Measurements from ENCODE around the gene CLSTN2. TPM values are rescaled to one million over a fixed set of nuclear protein-coding genes. Genes with fewer than 3 reads are reported as not detected.

The CLSTN2 gene
- total RNA-seq, 1 experiment from 2014 or later = 0.07 TPM

GRCh38 chr3:140298569-140299070 is 363.6 kb downstream of the CLSTN2 start:
- Mint-ChIP-seq H3K27ac (ENCODE audit: unreplicated experiment) (no peak overlapping the region), H3K4me1 (ENCODE audit: low read depth, unreplicated experiment) (no peaks in the 10 kb centered on the region), H3K4me3 (ENCODE audit: low read depth, unreplicated experiment) (no peak overlapping the region), H3K36me3 (ENCODE audit: insufficient read depth, unreplicated experiment) (no peaks in the 10 kb centered on the region), H3K9me3 (ENCODE audit: low read depth, unreplicated experiment) (no peaks in the 10 kb centered on the region), H3K27me3 (ENCODE audit: unreplicated experiment) (peaks cover 27% of the 10 kb centered on the region)
- CTCF ChIA-PET = no interaction called here
- TF ChIP-seq, protein P1, sequence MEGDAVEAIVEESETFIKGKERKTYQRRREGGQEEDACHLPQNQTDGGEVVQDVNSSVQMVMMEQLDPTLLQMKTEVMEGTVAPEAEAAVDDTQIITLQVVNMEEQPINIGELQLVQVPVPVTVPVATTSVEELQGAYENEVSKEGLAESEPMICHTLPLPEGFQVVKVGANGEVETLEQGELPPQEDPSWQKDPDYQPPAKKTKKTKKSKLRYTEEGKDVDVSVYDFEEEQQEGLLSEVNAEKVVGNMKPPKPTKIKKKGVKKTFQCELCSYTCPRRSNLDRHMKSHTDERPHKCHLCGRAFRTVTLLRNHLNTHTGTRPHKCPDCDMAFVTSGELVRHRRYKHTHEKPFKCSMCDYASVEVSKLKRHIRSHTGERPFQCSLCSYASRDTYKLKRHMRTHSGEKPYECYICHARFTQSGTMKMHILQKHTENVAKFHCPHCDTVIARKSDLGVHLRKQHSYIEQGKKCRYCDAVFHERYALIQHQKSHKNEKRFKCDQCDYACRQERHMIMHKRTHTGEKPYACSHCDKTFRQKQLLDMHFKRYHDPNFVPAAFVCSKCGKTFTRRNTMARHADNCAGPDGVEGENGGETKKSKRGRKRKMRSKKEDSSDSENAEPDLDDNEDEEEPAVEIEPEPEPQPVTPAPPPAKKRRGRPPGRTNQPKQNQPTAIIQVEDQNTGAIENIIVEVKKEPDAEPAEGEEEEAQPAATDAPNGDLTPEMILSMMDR (IDR thresholded peaks at IDR 0.05; ENCODE audit: unreplicated experiment) = no peak
- intact Hi-C loops (cut with micrococcal nuclease; ENCODE audit: unreplicated experiment) = no loop called here
- DNase-seq = no peak
- no TSS peak for BruUV-seq (replicated peaks)

DNA sequence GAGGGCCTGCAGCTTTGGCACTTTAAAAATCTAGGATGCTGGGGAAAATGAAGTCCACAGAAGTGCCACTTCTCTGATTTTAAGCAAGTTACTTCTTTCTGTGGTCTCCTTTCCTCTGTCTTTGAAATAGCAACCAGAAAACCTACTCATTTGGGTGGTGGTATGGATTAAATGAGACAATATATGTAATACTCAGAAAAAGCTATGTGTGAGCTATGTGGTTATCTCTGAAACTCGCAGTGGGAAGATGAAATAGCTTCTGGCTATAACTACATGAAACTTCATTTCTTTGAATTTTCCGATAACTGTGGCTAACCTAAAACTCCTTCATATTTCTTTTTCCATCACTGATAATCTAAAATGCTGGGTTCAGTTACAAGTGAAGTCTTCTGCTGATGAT is 368.9 kb downstream of the CLSTN2 start:
- Mint-ChIP-seq H3K9me3 (ENCODE audit: low read depth, unreplicated experiment) (no peaks in the 10 kb centered on the region), H3K4me1 (ENCODE audit: low read depth, unreplicated experiment) (no peaks in the 10 kb centered on the region), H3K27me3 (ENCODE audit: unreplicated experiment) (peaks cover 66% of the 10 kb centered on the region), H3K27ac (ENCODE audit: unreplicated experiment) (no peak overlapping the region), H3K4me3 (ENCODE audit: low read depth, unreplicated experiment) (no peak overlapping the region), H3K36me3 (ENCODE audit: insufficient read depth, unreplicated experiment) (no peaks in the 10 kb centered on the region)
- TF ChIP-seq, protein P1 (IDR thresholded peaks at IDR 0.05; ENCODE audit: unreplicated experiment) = no peak
- CTCF ChIA-PET = no interaction called here
- intact Hi-C loops (cut with micrococcal nuclease; ENCODE audit: unreplicated experiment) = no loop called here
- no peak for DNase-seq
- BruUV-seq (replicated peaks) = no TSS peak

GRCh38 chr3:140308535-140308934 is 373.6 kb downstream of the CLSTN2 start:
- CTCF ChIA-PET = no interaction called here
- H3K27ac Mint-ChIP-seq (ENCODE audit: unreplicated experiment) = no peak overlapping the region
- no TSS peak for BruUV-seq (replicated peaks)
- H3K9me3 Mint-ChIP-seq (ENCODE audit: low read depth, unreplicated experiment) = no peaks in the 10 kb centered on the region
- TF ChIP-seq, protein P1 (IDR thresholded peaks at IDR 0.05; ENCODE audit: unreplicated experiment) = no peak
- no peaks in the 10 kb centered on the region for H3K36me3 Mint-ChIP-seq (ENCODE audit: insufficient read depth, unreplicated experiment)
- DNase-seq = no peak
- no peak overlapping the region for H3K4me3 Mint-ChIP-seq (ENCODE audit: low read depth, unreplicated experiment)
- peaks cover 76% of the 10 kb centered on the region for H3K27me3 Mint-ChIP-seq (ENCODE audit: unreplicated experiment)
- H3K4me1 Mint-ChIP-seq (ENCODE audit: low read depth, unreplicated experiment) = no peaks in the 10 kb centered on the region
- intact Hi-C loops (cut with micrococcal nuclease; ENCODE audit: unreplicated experiment) = no loop called here

DNA sequence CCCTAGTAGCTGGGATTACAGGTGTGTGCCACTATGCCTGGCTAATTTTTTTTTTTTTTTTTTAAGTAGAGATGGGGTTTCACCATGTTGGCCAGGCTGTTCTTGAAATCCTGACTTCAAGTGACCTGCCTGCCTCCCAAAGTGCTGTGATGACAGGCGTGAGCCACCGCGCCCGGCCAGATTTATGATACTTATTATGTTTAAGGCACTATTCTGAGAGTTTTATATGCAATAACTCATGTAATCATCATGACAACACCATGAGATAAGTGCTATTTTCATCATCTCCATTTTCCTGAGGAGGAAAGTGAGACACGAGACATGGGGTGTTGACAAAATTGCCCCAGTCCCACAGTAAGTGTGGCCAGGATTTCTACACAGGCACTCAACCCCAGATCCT is 376.4 kb downstream of the CLSTN2 start:
- H3K9me3 Mint-ChIP-seq (ENCODE audit: low read depth, unreplicated experiment) = no peaks in the 10 kb centered on the region
- intact Hi-C loops (cut with micrococcal nuclease; ENCODE audit: unreplicated experiment) = no loop called here
- H3K27ac Mint-ChIP-seq (ENCODE audit: unreplicated experiment) = no peak overlapping the region
- TF ChIP-seq, protein P1 (IDR thresholded peaks at IDR 0.05; ENCODE audit: unreplicated experiment) = no peak
- H3K36me3 Mint-ChIP-seq (ENCODE audit: insufficient read depth, unreplicated experiment) = no peaks in the 10 kb centered on the region
- no peaks in the 10 kb centered on the region for H3K4me1 Mint-ChIP-seq (ENCODE audit: low read depth, unreplicated experiment)
- DNase-seq = no peak
- peaks cover 64% of the 10 kb centered on the region for H3K27me3 Mint-ChIP-seq (ENCODE audit: unreplicated experiment)
- CTCF ChIA-PET = no interaction called here
- H3K4me3 Mint-ChIP-seq (ENCODE audit: low read depth, unreplicated experiment) = no peak overlapping the region
- BruUV-seq (replicated peaks) = no TSS peak
